ENCODE measurements around the gene SRA1. TPM values are rescaled to one million over a fixed set of nuclear protein-coding genes. Genes with fewer than 3 reads are reported as not detected.
A peak's percentile ranks its signal among the peaks of the same experiment; 100 is the strongest.

The SRA1 gene
- total RNA-seq (2021; ENCODE audit: unreplicated experiment) = 52.0 TPM
- 74.7 TPM for polyA plus RNA-seq (2012; ENCODE audit: insufficient read length)
- percentile 91 among the genes with signal in this experiment for Bru-seq, nascent RNA
- percentile 87 among the genes with signal in this experiment for BruChase-seq, experiment 1, labeled RNA remaining after a 2-hour chase
- BruChase-seq, experiment 2, labeled RNA remaining after a 6-hour chase = percentile 88 among the genes with signal in this experiment
- long read RNA-seq, transcript SRA1-201 (5 exons, 2,107 nt) = major isoform, 94 of 127 reads
- long read RNA-seq, transcript SRA1-205 (4 exons, 1,466 nt) = minor isoform, 20 of 127 reads
- long read RNA-seq, partial matches to known transcripts = 1 of 127 reads
- long read RNA-seq, other reads (novel, unspliced or antisense) = 10 of 127 reads

DNA sequence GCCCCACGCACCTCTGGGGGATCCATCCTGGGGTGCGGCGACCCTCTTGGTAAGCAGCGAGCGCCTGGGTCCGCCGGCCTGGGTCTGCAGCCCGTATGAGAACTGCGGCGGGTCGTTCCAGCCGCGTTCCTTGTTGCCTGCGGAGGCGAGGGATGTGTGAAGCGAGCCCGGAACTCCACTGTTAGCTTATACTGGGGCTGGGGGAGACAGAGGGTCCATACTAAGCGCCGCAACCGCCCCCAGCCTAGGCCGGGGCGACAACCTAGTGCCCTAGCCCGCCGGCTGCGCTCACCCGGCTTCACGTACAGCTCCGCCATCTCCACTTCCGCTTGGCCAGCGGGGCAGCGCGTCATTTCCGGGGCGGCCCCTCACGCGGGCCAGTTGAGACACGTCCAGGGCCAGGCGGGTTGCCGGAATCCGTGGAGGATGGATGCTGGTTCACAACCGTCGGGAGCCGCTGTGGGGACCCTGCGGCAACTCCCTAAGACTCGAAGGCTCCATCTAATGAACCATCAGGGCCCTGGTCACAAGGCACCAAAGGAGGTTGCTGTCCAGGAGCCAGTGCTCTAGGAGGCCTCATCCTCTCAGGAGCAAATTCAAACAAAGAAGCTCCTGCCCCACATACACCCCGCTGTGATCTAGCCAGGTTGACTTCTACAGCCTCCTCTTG, at the start of gene SRA1:
SRA1 (minus strand) TSS at position 338 of the 670 bp plus-strand sequence; CDS start at position 317, 21 bp downstream.
- BruUV-seq (replicated peaks) = no TSS peak
- TF ChIP-seq POLR2AphosphoS5 (IDR thresholded peaks at IDR 0.05; ENCODE audit: low read depth, low read length) = peak; percentile 98
- TF ChIP-seq, protein P1, sequence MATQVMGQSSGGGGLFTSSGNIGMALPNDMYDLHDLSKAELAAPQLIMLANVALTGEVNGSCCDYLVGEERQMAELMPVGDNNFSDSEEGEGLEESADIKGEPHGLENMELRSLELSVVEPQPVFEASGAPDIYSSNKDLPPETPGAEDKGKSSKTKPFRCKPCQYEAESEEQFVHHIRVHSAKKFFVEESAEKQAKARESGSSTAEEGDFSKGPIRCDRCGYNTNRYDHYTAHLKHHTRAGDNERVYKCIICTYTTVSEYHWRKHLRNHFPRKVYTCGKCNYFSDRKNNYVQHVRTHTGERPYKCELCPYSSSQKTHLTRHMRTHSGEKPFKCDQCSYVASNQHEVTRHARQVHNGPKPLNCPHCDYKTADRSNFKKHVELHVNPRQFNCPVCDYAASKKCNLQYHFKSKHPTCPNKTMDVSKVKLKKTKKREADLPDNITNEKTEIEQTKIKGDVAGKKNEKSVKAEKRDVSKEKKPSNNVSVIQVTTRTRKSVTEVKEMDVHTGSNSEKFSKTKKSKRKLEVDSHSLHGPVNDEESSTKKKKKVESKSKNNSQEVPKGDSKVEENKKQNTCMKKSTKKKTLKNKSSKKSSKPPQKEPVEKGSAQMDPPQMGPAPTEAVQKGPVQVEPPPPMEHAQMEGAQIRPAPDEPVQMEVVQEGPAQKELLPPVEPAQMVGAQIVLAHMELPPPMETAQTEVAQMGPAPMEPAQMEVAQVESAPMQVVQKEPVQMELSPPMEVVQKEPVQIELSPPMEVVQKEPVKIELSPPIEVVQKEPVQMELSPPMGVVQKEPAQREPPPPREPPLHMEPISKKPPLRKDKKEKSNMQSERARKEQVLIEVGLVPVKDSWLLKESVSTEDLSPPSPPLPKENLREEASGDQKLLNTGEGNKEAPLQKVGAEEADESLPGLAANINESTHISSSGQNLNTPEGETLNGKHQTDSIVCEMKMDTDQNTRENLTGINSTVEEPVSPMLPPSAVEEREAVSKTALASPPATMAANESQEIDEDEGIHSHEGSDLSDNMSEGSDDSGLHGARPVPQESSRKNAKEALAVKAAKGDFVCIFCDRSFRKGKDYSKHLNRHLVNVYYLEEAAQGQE (IDR thresholded peaks at IDR 0.05; ENCODE audit: insufficient read depth in 1 of 2, low read depth in 2 of 2, low read length in 1 of 2) = peak; percentile 31 to 56; a peak in 2 of 4 replicates
- TF ChIP-seq CTCF (IDR thresholded peaks at IDR 0.05) = no peak
- TF ChIP-seq TCF7L2 (IDR thresholded peaks at IDR 0.05; ENCODE audit: low read depth, low read length) = 0 out of 2 replicates have a peak, but pooled peaks have one; percentile 40
- peak; percentile 74; the same call in 1 of the 2 replicates for TF ChIP-seq SIN3A (IDR thresholded peaks at IDR 0.05; ENCODE audit: borderline replicate concordance, insufficient read depth, low read depth, low read length)
- Histone ChIP-seq H3K27me3 (ENCODE audit: control insufficient read depth, insufficient read depth, low read length) (no peaks in the 10 kb centered on the region), H3K4me3 (ENCODE audit: low read depth in 2 of 2, low read length in 2 of 2) (peak within 1 kb of the TSS; percentile 85 to 89), H3K9me3 (ENCODE audit: control insufficient read depth, insufficient read depth, low read depth, low read length) (no peaks in the 10 kb centered on the region), H3K4me1 (ENCODE audit: control insufficient read depth, insufficient read depth, low read length) (peaks cover 23% of the 10 kb centered on the region), H3K27ac (ENCODE audit: low read length) (peak within 1 kb of the TSS; percentile 95), H3K36me3 (ENCODE audit: control insufficient read depth, insufficient read depth, low read length) (no peaks in the 10 kb centered on the region; the same call in 1 of the 2 replicates)
- ChIA-PET POLR2A (interaction anchor here (0.6 kb wide), 1 partner anchor 30 kb away, joined by 4 read pairs; no protein-coding TSS in a partner anchor), CTCF (no interaction called here)
- in situ Hi-C loops (cut with HindIII; ENCODE audit: low pct_unique_long_range_greater_than_20kb, low sequenced_read_pairs) (no loop called here), intact Hi-C loops (cut with micrococcal nuclease; ENCODE audit: unreplicated experiment) (no loop called here)
- ATAC-seq (peak; percentile 98), DNase-seq (ENCODE audit: low read depth, low spot score) (peak; percentile 52)

- Histone ChIP-seq H3K4me3 (ENCODE audit: low read depth in 2 of 2, low read length in 2 of 2) (no peak overlapping the region), H3K9me3 (ENCODE audit: control insufficient read depth, insufficient read depth, low read depth, low read length) (no peaks in the 10 kb centered on the region), H3K27ac (ENCODE audit: low read length) (no peak overlapping the region), H3K36me3 (ENCODE audit: control insufficient read depth, insufficient read depth, low read length) (no peaks in the 10 kb centered on the region), H3K27me3 (ENCODE audit: control insufficient read depth, insufficient read depth, low read length) (no peaks in the 10 kb centered on the region), H3K4me1 (ENCODE audit: control insufficient read depth, insufficient read depth, low read length) (no peaks in the 10 kb centered on the region)
- ATAC-seq = no peak
- no peak for TF ChIP-seq CTCF (IDR thresholded peaks at IDR 0.05)
- TF ChIP-seq SIN3A (IDR thresholded peaks at IDR 0.05; ENCODE audit: borderline replicate concordance, insufficient read depth, low read depth, low read length) = no peak
- no peak for TF ChIP-seq POLR2AphosphoS5 (IDR thresholded peaks at IDR 0.05; ENCODE audit: low read depth, low read length)
- TF ChIP-seq TCF7L2 (IDR thresholded peaks at IDR 0.05; ENCODE audit: low read depth, low read length) = no peak
- TF ChIP-seq, protein P1 (IDR thresholded peaks at IDR 0.05; ENCODE audit: insufficient read depth in 1 of 2, low read depth in 2 of 2, low read length in 1 of 2) = no peak
- no peak for DNase-seq (ENCODE audit: low read depth, low spot score)
- intact Hi-C loops (cut with micrococcal nuclease; ENCODE audit: unreplicated experiment) (no loop called here), in situ Hi-C loops (cut with HindIII; ENCODE audit: low pct_unique_long_range_greater_than_20kb, low sequenced_read_pairs) (no loop called here)
- no TSS peak for BruUV-seq (replicated peaks)
- ChIA-PET CTCF (interaction anchor here (0.7 kb wide), 1 partner anchor 13 kb away, joined by 3 read pairs; no protein-coding TSS in a partner anchor), POLR2A (no interaction called here)
Observed at GRCh38 chr5:140607031-140607430, 49.8 kb upstream of the SRA1 start.

Measured in Panc1 (cell line).